GM21576 (cell line): ENCODE data around the gene KLK5.
"Not testable (repeated sequence)": the region's sequence is repeated elsewhere in the genome, so short reads cannot be mapped to it uniquely, and the experiment has no call there.

Experiments used
- ATAC-seq: cut with Tn5 transposase; IDR thresholded peaks from one replicate; pipeline ENCODE4 v1.9.1; 2021; ENCODE audit warnings: mild to moderate bottlenecking, moderate library complexity; ENCODE audit not compliant: unreplicated experiment

The KLK5 gene

DNA sequence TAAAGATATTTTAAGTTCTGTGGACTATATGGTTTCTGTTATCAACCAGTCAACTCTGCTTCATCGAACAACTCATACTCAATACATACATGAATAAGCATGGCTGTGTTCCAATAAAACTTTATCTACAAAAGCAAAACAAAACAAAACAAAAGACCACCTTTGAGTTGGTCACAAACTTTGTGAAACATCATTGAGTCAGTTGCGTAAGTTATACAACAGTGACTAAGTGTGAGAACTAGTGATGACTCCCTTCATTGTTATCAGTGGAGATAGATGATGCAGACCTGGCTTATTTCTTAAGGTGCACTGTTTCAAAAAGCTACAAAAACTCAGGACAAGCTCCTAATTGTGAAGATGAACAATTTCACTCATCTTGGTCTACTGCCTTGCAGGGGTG is 27.1 kb downstream of the KLK5 start:
- ATAC-seq: no peak

DNA sequence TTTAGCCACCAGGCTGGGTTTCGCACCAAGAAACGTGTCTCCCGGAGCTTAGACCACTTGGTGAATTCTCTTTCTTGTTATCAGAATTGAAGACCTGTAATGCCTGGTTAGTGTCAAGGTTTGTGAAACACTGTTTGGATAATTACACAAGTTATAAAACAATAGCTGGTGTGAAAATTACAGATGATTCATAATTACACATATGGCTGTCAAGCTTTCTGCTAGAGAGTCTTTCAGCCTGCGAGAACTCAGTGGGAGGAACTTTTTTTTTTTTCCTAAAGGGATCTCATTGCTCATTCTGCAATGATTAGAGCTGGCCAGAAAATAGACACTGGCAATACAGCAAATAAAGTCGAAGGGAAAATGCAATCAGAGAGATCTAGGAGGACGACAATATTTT is 28.3 kb downstream of the KLK5 start:
- ATAC-seq: no peak

DNA sequence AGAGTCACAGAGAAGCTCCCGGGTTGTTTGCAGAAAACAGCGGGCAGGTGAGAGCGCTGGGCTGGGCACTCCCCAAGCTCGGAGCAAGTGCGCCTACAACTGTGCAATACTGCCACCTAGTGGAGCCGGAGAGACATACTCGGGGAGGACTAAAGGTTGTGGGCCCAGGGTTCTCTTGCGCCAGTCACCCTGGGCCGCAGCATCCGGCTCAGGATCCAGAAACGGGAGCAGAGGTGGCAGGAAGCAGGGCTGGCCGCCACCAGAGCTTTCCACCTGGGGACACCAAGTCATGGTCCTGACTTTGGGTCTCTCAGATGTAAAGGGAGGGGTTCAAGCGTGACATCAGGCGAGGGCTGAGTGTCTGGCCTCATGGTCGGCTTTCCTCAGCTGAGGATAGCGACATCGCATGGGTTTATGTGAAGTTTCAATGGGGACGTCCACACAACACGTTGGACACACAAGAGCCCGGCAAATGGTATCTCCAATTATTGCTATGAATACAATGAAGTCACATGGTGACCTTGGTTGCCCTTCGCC is 30.5 kb downstream of the KLK5 start:
- no peak for ATAC-seq

DNA sequence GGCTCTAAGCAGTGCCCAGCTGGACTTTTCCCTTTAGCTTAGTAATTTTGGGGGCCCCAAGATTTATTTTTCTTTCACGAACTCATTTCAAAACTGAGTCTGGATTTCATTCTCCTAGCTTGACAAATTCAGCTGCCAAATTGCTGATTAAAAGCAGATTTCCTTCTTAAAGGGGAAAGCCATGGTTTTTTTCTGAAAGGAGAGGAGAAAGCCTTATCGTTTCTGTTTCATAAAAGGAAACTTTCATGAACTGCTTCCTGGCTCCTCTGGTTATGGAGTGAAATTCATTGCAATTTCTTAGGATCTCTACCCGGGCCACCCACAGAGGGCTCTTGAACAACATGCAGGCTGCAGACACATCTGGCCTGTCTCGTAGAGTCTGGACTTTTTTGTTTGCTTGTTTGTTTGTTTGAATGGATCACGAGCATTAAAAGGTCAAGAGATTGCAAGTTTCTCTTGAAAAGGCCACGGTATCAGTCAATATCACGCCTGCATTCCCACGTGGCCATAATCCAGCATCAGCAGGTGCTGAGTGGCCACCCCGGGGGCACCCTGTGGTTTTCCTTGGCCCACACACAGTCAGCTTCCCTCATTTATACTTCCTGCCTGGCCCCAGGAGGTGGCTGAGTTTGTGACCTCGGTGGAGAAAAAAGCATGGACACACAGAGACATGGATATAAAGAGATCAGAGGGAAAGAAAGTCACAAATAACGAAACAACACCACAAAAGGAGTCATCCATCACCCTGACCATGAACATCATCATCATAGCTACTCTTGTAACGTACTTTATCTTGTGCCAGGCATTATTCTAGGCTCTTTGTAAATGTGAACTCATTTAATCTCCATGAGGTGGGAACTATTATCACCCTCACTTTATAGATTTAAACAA is 31.2 kb downstream of the KLK5 start:
- ATAC-seq: no peak

DNA sequence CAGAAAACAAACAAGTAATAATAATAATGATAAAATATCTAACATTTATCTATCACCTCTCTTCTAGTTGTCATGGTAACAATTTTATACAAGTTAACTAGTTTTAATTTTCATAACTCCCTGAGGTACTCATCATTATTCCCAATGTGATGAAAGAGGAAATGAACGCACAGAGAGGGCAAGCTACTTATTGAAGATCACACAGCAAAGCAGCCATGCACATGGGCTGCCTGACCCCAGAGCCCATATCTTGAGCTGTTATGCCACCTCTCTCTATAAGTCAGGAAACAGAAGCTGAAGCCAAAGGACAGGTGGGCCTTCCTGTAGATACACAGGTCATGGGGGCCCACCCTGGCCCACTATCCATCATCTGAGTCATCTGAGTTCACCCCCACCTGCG is 36.8 kb downstream of the KLK5 start:
- ATAC-seq: no peak

DNA sequence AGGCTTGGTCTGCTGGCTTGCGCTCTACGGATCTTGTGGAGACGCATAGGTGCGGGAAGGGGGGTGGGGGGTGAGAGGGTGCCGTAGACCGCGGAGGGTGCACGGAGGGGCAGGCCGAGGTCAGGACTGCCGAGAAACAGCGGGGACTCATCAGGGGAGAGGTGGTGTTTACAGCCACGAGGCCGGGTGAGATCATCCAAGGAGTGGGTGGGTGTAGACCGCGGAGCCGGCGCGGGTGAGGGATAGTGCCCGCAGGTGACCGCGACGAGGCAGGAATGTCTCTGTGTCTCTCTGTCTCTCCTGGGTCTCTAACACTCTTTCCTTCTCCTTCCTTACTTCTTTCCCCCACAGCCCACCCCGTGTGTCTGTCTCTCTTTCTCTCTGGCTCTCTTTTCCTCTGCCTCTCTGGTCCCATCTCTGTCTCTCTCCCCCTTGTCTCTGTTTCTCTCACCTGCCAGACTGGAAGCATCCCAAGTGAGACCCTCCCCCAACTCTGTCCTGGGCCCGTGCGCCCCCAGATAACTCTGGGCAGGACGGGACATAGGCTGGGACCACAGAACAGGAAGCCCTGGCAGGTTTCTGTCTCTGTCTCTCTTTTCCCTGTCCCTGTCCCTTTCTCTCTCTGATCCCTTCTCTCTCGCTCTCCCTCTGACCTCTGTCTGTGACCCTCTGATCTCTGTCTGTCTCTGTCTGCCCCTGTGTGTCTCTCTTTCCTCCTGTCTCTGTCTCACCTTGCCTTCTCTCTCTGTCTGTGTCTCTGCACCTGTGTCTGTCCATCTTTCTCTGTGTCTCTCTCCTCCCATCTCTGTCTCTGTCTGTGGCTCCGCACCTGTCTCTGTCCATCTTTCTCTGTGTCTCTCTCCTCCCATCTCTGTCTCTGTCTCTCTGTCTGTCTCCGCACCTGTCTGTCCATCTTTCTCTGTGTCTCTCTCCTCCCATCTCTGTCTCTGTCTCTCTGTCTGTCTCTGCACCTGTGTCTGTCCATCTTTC is 39.8 kb downstream of the KLK5 start:
- ATAC-seq: no peak

DNA sequence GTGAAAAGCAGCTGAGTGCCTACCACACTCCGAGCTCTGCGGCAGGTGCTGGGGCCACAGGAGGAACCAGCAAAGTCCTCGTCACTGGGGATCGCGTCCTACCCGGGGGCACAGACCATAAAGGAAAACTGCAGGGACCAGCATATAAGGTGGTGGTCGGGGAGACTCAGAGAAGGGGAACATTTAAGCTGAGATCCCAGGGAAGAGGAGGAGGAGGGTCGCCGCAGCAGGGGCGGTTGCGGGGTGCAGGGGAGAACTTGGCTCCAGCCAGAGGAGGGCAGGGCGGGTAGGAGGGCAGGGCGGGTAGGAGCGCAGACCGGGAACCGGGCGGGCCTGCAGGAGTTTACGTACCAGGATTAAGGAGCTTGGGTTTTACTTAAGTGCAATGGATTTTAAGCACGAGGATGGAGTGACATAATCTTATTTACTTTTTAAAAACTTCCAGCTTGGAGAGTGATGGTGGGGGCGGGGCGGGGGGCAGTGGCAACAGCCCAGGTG is 40.7 kb downstream of the KLK5 start:
- ATAC-seq: no peak

DNA sequence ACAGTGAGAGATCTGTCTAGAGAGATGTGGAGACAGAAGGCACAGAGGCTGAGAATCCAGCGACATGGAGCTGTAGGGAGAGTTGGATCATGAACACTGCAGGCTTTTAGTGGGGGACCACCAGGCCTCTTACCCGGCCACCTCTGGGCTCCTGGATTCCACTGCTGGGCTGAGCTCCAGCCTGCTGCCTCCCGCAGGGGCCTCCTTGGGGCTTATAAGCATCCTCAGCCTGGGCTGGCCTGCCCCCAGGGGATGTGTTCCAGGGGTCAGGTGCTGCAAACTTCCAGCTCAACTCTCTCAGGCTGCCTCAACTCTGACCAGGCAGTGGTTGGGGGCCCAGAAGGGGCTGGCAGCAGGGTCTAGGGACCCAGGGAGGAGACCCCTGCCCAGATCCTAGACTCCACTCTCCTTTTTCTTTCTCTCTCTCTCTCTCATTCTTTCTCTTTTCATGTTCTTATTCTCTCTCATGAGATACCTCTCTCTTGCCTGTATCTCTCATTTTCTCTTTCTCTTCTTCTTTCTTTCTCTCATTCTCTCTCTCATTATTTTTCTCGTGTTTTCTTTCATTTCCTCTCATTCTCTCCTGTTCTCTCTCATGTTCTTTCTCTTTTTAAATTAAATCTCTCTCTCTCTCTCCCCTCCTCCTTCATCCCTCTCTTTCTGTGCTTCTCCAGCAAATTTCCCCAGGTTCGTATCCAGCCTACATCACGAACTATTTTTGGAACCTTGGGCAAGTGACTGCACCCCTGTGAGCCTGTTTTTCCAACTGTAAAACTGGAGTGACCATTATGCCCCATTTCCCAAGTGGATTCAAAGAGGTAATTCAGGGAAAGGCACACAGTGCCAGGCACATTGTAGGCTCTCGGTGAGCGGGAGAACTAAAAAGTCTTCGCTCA is 41.4 kb downstream of the KLK5 start, which contains the start of gene KLK4:
TSS of gene KLK4 (minus strand) at position 190 of the 896 bp plus-strand sequence. CDS start 657 bp downstream, outside the sequence.
- no peak for ATAC-seq

DNA sequence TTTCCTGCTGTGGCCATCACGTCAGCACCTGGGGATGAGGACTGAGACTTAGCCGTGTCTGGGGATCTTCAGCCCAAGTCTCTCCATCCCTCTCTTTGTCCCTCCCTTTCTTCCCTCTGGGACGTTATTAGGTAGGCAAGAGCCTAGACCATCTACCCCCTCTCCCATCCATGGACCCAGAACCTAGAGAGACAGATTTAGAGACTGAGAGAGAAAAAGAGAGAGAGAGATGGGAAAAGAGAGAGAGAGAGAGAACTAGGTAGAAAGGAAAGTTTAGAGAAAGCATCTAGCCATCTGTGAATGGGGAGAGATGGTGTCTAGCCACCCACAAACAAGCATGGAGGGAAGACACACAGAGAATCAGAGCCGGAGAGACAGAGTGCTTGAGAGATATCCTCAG is 42.1 kb downstream of the KLK5 start:
- no peak for ATAC-seq

DNA sequence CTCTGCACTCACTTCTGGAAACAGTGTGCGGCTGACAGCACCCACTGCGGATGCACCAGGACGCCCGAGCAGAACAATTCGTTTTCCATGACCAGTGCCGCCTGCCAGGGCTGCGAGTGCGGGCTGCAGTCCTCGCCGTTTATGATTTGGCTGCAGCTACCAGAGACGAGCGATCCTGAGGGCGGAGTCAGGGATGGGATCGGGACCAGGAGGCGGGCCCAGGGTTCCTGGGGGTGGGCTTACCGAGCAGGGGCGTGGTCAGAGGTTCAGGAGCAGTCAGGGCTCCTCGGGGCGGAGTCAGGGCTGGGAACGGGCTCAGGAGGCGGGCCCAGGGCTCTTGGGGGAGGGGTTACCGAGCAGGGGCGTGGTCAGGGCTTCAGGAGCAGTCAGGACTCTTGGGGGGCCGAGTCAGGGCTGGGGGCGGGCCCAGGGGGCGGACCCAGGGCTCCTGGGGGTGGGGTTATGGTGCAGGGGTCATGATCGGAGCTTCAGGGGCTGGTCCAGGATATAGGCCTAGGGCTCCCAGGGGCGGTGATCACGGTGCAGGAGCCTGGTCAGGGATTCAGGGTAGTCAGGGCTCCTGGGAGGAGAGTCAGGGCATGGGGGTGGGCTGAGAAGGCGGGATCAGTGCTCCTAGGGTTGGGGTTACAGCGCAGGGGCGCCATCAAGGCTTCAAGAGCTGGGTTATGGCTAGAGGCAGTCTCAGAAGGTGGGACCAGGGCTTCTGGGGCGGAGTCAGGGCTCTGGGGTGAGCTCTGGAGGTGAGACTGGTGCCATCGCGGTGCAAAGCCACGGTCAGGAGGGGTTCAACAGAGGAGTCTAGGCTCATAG is 43.4 kb downstream of the KLK5 start:
- no peak for ATAC-seq

DNA sequence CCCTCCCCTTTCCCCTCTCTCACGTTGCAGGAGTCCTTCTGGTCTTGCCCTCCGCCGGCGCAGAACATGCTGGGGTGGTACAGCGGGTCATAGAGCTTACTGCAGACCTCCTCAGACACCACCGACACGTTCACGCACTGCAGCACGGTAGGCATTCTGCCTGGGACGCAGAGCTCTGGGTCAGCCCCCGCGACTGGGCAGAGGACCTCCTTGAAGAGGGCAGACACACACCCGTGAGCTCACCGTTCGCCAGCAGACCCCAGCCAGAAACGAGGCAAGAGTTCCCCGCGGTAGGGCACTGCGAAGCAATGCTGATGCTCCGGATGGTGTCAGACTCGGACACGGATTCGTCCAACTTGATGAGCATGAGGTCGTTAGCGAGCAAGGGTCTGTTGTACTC is 44.5 kb downstream of the KLK5 start:
- no peak for ATAC-seq

DNA sequence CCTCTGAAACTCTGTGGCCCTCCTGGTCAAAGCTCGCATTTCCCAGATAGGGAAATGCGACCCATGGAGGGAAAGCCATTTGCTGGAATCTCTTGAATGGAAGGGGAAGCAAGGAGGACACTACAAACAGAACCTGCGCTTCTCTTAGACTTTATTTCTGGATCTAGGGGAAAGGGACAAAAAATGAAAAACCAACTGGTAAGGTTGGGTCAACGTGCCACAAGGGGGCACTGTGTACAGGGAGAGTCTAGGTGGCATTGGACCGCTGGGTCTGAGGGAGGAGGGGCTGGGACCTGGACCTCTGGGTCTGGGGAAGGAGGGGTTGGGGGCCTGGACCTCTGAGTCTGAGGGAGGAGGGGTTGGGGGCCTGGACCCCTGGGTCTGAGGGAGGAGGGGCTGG is 46.6 kb downstream of the KLK5 start:
- no peak for ATAC-seq

DNA sequence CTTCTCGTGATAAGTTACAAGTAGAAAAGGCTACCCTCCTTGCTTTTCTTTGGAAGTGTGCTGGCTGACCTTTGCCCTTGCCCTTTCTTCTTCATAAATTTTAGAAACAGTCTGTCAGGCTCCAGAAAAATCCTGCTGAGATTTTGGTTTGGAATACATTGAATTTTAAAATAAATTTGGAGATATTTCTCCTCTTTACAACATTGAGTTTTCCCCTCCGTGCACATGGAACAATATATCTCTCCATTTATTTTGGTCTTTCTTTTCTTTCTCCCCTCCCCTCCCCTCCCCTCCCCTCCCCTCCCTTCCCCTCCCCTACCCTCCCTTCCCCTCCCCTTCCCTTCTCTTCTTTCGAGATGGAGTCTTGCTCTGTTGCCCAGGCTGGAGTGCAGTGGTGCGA is 50.2 kb downstream of the KLK5 start:
- no peak for ATAC-seq

DNA sequence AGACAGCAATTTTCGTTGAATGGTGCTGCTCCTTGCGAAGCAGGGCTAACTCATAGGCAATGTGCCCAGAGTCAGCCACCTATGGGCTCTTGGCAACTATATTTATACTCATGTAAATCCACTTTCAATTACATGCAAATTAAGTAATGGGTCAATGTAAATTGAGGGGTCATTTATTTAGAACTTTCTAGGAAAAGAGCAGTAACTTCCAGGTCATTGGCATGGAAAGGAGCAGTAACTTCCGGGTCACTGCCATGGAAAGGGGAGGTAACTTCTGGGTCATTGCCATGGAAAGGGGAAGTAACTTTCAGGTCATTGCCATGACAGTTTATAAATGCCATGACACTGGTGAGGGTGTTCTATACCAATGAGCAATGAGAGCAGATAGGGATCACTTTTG is 53.3 kb downstream of the KLK5 start:
- ATAC-seq: no peak

DNA sequence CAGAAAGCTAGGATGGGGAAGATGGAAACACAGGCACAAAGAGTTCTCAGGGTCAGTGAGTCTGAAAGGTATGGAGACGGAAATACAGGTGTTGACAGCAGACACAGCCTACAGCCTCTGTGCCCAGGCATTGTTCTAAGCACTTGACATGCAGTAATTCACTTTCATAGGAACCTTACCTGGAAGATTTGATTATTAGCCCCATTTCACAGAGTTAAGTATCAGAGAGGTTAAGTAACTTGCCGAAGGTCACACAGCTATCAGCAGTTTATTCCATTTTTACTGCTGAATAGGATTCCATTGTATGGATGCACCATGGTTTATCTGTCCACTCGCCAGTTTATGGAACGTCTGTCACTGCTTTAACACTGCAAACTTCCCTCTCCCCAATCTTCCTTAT is 54.8 kb downstream of the KLK5 start:
- ATAC-seq: no peak

DNA sequence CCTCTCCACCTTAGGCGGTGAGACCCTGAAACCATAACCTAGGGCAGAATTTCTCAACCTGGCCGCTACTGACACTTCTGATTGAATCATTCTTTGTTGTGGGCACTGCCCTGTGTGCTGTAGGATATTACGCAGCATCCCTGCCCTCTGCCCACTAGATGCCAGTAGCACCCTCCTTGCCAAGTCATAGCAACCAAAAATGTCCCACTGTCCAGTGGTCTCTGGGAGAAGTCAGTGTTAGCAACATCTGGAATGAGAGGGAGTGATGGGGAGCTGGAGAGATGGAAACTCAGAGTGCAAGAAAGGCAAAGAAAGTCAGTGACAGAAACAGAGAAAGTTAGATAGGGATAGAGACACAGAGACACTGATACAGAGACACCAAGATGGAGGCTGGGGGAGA is 55.2 kb downstream of the KLK5 start:
- ATAC-seq: peak; percentile 1

DNA sequence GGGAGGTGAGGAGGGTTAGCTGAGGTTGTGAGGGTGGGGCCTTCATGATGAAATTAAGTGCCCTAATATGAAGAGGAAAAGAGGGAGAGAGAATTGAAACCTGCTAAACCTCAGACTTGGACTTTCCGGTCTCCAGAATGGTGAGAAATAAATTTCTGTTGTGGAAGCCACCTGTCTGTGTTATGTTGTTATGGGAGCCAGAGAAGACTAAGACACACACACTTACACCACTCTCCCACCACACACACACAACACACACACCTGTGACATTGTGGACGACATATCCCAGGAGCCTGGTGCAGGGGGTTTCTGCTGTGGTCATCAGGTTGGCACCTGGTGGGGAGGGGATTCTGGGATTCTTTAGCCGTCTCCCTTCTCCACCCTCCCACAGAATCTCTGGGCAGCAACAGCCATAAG is 55.6 kb downstream of the KLK5 start:
- peak; percentile 17 for ATAC-seq

DNA sequence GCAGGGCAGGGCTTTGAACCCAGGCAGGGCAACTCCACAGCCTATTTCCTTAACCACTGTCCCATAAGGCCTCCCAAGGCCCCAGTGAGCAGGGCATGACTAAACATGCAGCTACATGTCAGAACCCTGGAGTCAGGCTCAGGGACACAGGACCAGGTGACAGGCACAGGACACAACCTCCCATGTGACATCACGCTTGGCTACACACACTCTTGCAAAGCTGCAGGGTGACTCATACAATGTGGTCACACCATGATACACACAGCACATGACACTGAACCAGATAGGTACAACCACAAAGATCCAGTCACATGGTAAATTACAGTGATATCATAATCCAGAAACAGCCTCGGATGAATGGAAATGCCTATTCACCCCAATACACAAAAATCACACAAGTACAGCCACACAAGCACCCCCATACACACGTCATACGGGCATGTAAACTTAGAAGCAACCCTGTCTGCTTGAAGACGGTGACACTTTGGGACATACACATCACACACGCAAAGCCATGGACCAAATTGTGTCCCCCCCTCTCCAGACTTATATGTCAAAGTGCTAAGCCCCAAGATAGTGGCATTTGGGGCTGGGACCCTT is 56.1 kb downstream of the KLK5 start:
- peak; percentile 80 for ATAC-seq

DNA sequence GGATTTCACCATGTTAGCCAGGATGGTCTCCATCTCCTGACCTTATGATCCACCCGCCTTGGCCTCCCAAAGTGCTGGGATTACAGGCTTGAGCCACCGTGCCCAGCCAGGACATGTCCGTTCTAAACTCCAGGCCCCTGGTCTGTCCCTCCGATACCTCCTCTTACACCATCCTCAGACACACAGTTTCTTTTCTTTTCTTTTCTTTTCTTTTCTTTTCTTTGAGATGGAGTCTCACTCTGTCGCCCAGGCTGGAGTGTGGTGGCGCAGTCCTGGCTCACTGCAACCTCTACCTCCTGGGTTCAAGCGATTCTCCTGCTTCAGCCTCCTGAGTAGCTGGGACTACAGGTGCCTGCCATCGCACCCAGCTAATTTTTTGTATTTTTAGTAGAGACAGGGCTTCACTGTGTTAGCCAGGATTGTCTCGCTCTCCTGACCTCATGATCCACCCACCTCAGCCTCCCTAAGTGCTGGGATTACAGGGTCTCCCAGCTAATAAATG is 56.7 kb downstream of the KLK5 start:
- ATAC-seq: not testable (repeated sequence)
